Hepatocyte (in vitro differentiated cells): Measurements from ENCODE around the gene BACH2. TPM values are rescaled to one million over a fixed set of nuclear protein-coding genes. Genes with fewer than 3 reads are reported as not detected.

ENCODE experiments used
- DNase-seq: peaks from one replicate; pipeline ENCODE4 v3.0.0-alpha.2; 2016; ENCODE audit warnings: low spot score
- H2AFZ ChIP-seq: fragments of 200-600 bp; sonication (generic); 2 replicates; pipeline ENCODE4 v1.6.0; 2016; ENCODE audit warnings: antibody characterized with exemption, mild to moderate bottlenecking
- H3K27ac ChIP-seq: fragments of 200-600 bp; sonication (generic); 2 replicates; pipeline ENCODE4 v1.5.1; 2016; ENCODE audit warnings: mild to moderate bottlenecking
- H3K27me3 ChIP-seq: fragments of 200-600 bp; sonication (generic); 2 replicates; pipeline ENCODE4 v1.6.1; 2016
- H3K36me3 ChIP-seq: fragments of 200-600 bp; sonication (generic); replicated peaks from 2 replicates; pipeline ENCODE4 v1.5.1; 2016; ENCODE audit warnings: low read depth; ENCODE audit not compliant: insufficient read depth
- H3K4me1 ChIP-seq: fragments of 200-600 bp; sonication (generic); 2 replicates; pipeline ENCODE4 v1.5.1; 2016; ENCODE audit warnings: mild to moderate bottlenecking, moderate library complexity; ENCODE audit not compliant: insufficient read depth
- H3K4me2 ChIP-seq: fragments of 200-600 bp; sonication (generic); 2 replicates; pipeline ENCODE4 v1.6.0; 2016
- H3K4me3 ChIP-seq: fragments of 200-600 bp; sonication (generic); 2 replicates; pipeline ENCODE4 v1.5.1; 2016; ENCODE audit warnings: mild to moderate bottlenecking
- H3K79me2 ChIP-seq: fragments of 200-600 bp; sonication (generic); 2 replicates; pipeline ENCODE4 v1.6.0; 2017; ENCODE audit warnings: mild to moderate bottlenecking
- H3K9me2 ChIP-seq: fragments of 200-600 bp; sonication (generic); replicated peaks from 2 replicates; pipeline ENCODE4 v1.6.0; 2017; ENCODE audit warnings: mild to moderate bottlenecking; ENCODE audit not compliant: insufficient read depth
- H3K9me3 ChIP-seq: fragments of 200-600 bp; sonication (generic); 2 replicates; pipeline ENCODE4 v1.5.1; 2016; ENCODE audit warnings: low read depth, mild to moderate bottlenecking
- H4K20me1 ChIP-seq: fragments of 200-600 bp; sonication (generic); 2 replicates; pipeline ENCODE4 v1.6.0; 2016; ENCODE audit warnings: mild to moderate bottlenecking; ENCODE audit not compliant: insufficient read depth, poor library complexity, severe bottlenecking
- EZH2 ChIP-seq: fragments of 200-600 bp; sonication (generic); IDR thresholded peaks from 2 replicates; pipeline ENCODE4 v1.6.1; 2016; ENCODE audit warnings: antibody characterized with exemption, mild to moderate bottlenecking, borderline replicate concordance
- EZH2phosphoT487 ChIP-seq: fragments of 200-600 bp; sonication (generic); IDR thresholded peaks from one replicate; pipeline ENCODE4 v1.6.1; 2018; ENCODE audit warnings: antibody characterized with exemption, mild to moderate bottlenecking, low read depth, moderate library complexity; ENCODE audit not compliant: unreplicated experiment, severe bottlenecking
- WGBS: methylation state at CpG from one replicate; pipeline ENCODE4 v1.1.6; 2016; ENCODE audit warnings: low lambda C conversion rate; ENCODE audit errors: missing lambda C conversion rate; 5-methylcytosine and 5-hydroxymethylcytosine counted together
- polyA plus RNA-seq: library from polyadenylated mRNA; unstranded; fragments of >200 nt; fragmentation: Nextera tagmentation; extraction: Ambion mirVana; gene quantifications from 2 replicates; pipeline ENCODE4 v1.2.1, GENCODE V29; 2016
- total RNA-seq: library from RNA; depleted of rRNA; stranded (reverse); fragments of >200 nt; gene quantifications from 2 replicates; pipeline ENCODE4 v1.2.3, GENCODE V29; 2014
- TF ChIP-seq, protein P1 (sequence below): fragments of 200-600 bp; sonication (generic); IDR thresholded peaks from 2 replicates; pipeline ENCODE4 v1.5.1; 2016; ENCODE audit warnings: antibody characterized with exemption, mild to moderate bottlenecking; ENCODE audit not compliant: poor library complexity

Gene BACH2
- total and polyA plus RNA-seq, 2 experiments from 2014 or later = 2.3 to 2.6 TPM

DNA sequence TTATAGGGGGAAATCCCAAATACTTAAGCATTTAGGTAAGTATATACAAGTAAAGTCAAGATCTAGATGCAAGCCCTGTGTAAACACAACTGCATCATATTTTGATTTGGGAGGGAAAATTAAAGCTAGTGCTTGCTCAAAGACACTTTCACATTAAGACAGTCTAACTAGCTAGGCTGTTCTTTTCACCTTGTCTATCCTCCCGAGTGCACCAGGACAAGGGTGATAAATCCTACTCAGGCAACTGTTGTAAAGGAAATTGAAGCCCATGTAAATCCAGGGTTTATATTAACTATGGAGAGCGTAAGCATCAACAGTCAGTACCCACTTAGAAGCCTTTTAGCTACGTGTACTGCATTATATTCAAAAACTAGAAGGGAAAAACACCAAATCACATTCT is 19.3 kb upstream of the BACH2 start:
- no peak overlapping the region for H2AFZ ChIP-seq
- no peak for TF ChIP-seq EZH2phosphoT487
- TF ChIP-seq, protein P1, sequence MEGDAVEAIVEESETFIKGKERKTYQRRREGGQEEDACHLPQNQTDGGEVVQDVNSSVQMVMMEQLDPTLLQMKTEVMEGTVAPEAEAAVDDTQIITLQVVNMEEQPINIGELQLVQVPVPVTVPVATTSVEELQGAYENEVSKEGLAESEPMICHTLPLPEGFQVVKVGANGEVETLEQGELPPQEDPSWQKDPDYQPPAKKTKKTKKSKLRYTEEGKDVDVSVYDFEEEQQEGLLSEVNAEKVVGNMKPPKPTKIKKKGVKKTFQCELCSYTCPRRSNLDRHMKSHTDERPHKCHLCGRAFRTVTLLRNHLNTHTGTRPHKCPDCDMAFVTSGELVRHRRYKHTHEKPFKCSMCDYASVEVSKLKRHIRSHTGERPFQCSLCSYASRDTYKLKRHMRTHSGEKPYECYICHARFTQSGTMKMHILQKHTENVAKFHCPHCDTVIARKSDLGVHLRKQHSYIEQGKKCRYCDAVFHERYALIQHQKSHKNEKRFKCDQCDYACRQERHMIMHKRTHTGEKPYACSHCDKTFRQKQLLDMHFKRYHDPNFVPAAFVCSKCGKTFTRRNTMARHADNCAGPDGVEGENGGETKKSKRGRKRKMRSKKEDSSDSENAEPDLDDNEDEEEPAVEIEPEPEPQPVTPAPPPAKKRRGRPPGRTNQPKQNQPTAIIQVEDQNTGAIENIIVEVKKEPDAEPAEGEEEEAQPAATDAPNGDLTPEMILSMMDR = no peak
- TF ChIP-seq EZH2 = no peak
- no peaks in the 10 kb centered on the region for H3K79me2 ChIP-seq
- no peak overlapping the region for H3K4me3 ChIP-seq
- H4K20me1 ChIP-seq = no peaks in the 10 kb centered on the region
- no peaks in the 10 kb centered on the region for H3K9me2 ChIP-seq
- no peaks in the 10 kb centered on the region for H3K36me3 ChIP-seq
- no peaks in the 10 kb centered on the region for H3K27me3 ChIP-seq
- no peak for DNase-seq
- no peaks in the 10 kb centered on the region for H3K4me1 ChIP-seq
- H3K9me3 ChIP-seq = no peaks in the 10 kb centered on the region
- H3K4me2 ChIP-seq = no peak overlapping the region
- H3K27ac ChIP-seq = no peak overlapping the region
- WGBS = 42% methylated on average over 3 of the region's 3 CpGs

DNA sequence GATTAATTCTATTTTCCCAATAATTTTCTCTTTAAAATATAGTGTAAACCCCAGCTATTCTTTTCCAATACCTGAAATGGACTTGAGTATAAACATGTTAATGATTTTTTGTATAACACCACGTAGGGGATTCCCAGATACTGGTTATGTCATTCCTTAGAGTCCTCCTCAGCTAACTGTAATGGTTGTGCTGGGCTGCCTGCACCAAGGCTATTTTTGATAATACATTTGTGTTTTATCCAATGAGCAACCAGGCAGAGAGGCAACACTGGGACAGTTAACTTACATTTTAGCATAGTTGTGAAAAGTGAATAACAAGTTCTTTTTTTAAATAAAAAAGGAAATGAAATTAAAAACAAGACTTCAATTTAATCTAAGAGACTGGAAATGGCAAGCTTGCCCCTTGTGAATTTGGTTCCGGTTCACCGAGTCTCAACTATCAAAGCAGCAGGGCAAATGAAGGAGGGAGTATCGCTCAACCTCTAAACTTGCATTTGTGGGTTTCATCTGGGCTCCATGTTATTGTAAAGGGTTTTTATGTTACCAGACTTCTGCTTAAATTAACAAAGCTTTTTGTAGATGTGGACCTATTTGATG is 18.8 kb upstream of the BACH2 start:
- Histone ChIP-seq H2AFZ (no peak overlapping the region), H3K36me3 (no peaks in the 10 kb centered on the region), H4K20me1 (no peaks in the 10 kb centered on the region), H3K4me2 (no peak overlapping the region), H3K27me3 (no peaks in the 10 kb centered on the region), H3K4me3 (no peak overlapping the region), H3K27ac (no peak overlapping the region), H3K9me2 (no peaks in the 10 kb centered on the region), H3K4me1 (no peaks in the 10 kb centered on the region), H3K9me3 (no peaks in the 10 kb centered on the region), H3K79me2 (no peaks in the 10 kb centered on the region)
- DNase-seq = no peak
- no peak for TF ChIP-seq EZH2phosphoT487
- no peak for TF ChIP-seq EZH2
- TF ChIP-seq, protein P1 = no peak
- WGBS = 88% methylated on average over 4 of the region's 4 CpGs

DNA sequence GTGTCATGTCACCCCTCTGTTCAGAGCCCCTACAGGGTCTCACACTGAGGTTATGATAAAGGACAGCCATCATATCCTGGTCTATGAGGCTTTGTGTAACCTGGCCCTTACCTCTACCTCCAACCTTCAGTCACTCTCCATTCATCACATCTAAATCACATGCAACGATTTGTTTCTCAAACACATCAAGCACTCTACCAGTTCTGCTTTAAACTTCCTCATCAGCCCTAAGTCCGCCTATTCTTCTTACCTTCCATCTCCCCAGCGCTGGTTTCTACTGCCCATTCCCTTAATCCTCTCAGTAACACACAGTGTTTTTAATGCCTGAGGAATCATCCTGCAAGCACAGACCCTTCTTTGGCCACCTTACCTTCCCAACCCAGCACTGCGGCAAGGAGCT is 17.9 kb upstream of the BACH2 start:
- 88% methylated on average over 4 of the region's 4 CpGs for WGBS
- Histone ChIP-seq H3K36me3 (no peaks in the 10 kb centered on the region), H4K20me1 (no peaks in the 10 kb centered on the region), H3K9me2 (no peaks in the 10 kb centered on the region), H2AFZ (no peak overlapping the region), H3K79me2 (no peaks in the 10 kb centered on the region), H3K9me3 (no peaks in the 10 kb centered on the region), H3K27ac (no peak overlapping the region), H3K4me3 (no peak overlapping the region), H3K4me1 (no peaks in the 10 kb centered on the region), H3K27me3 (no peaks in the 10 kb centered on the region), H3K4me2 (no peak overlapping the region)
- no peak for DNase-seq
- no peak for TF ChIP-seq EZH2
- no peak for TF ChIP-seq EZH2phosphoT487

DNA sequence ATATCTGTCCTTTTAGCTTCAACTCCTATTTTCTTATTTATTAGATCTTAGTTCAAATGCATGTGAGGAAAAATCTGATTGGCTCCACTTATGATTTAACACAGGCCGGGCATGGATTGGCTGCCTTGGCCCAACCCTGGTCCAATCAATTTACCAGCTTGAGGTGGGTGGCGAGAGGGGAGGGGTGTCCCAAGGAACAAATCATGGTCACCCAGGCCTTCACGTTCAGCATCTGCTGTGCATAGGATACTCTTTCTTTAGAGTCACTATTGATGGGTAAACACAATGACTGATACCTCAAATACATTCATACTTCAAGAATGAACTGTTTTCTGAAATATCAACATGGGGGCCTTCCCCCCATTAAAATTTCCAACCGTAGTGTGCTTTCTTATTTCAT is 14.9 kb upstream of the BACH2 start:
- Histone ChIP-seq H3K4me2 (no peak overlapping the region), H2AFZ (no peak overlapping the region), H3K36me3 (no peaks in the 10 kb centered on the region), H4K20me1 (no peaks in the 10 kb centered on the region), H3K4me1 (no peaks in the 10 kb centered on the region), H3K27ac (no peak overlapping the region), H3K9me3 (no peaks in the 10 kb centered on the region), H3K79me2 (no peaks in the 10 kb centered on the region), H3K9me2 (no peaks in the 10 kb centered on the region), H3K27me3 (no peaks in the 10 kb centered on the region), H3K4me3 (no peak overlapping the region)
- TF ChIP-seq, protein P1 = no peak
- TF ChIP-seq EZH2phosphoT487 (no peak), EZH2 (no peak)
- WGBS = 93% methylated on average over 4 of the region's 4 CpGs
- DNase-seq = no peak
